Left lung (tissue), 10 donors: ENCODE results near the gene PTPRN2. TPM values are rescaled to one million over a fixed set of nuclear protein-coding genes. Genes with fewer than 3 reads are reported as not detected.

Source experiments
- ATAC-seq: fragments of 200-7000 bp; cut with Tn5 transposase; one replicate; pipeline ENCODE4 v1.9.1; 2020; ENCODE audit warnings: moderate library complexity
- DNase-seq, 4 donors: peaks; one replicate each; pipeline ENCODE4 v3.0.0-alpha.2; 2013 to 2020
- H3K27ac ChIP-seq, 2 donors: fragments of 200-600 bp; sonication (generic) in 1 of 2; one replicate each; pipeline versions ENCODE4 v1.5.0 to v1.8.0; 2020 to 2021
- H3K27me3 ChIP-seq, 2 donors: fragments of 200-600 bp; sonication (generic) in 1 of 2; one replicate each; pipeline versions ENCODE4 v1.5.0 to v1.8.0; 2020 to 2021
- H3K36me3 ChIP-seq, 2 donors: fragments of 200-600 bp; sonication (generic) in 1 of 2; one replicate each; pipeline versions ENCODE4 v1.5.0 to v1.8.0; 2020 to 2021
- H3K4me1 ChIP-seq, 2 donors: fragments of 200-600 bp; one replicate each; pipeline ENCODE4 v1.8.0; 2021
- H3K4me3 ChIP-seq, 2 donors: fragments of 200-600 bp; sonication (generic) in 1 of 2; one replicate each; pipeline versions ENCODE4 v1.5.0 to v1.8.0; 2020 to 2021; ENCODE audit warnings: mild to moderate bottlenecking in 1 of 2
- H3K9me3 ChIP-seq, 2 donors: fragments of 200-600 bp; sonication (generic) in 1 of 2; one replicate each; pipeline versions ENCODE4 v1.5.0 to v1.8.0; 2020 to 2021
- CTCF ChIP-seq, 2 donors: fragments of 200-600 bp; sonication (generic) in 1 of 2; IDR thresholded peaks; one replicate each; pipeline versions ENCODE4 v1.5.0 to v1.8.0; 2021; ENCODE audit warnings: antibody characterized with exemption in 2 of 2
- intact Hi-C, 2 donors: fragments of 100-400 bp; cut with DNase I; formaldehyde crosslinking; loops; one replicate each; pipeline versions ENCODE4 v1.11.2 to v1.14.2; 2022
- polyA plus RNA-seq, 6 donors: library from polyadenylated mRNA; unstranded; fragments of 120-200 nt; gene quantifications; one replicate each; pipeline ENCODE4 v1.2.1, GENCODE V29; 2013; ENCODE audit not compliant: insufficient read length in 6 of 6
- total RNA-seq, 2 donors: library from RNA; stranded (reverse); fragmentation: NEBNext Ultra II Directional; extraction: Animal tissue kit (Norgen Biotek cat#: 25700); gene quantifications; one replicate each; pipeline ENCODE4 v1.2.1, GENCODE V29; 2021
- donor health status: DM: no; HTN: yes; CAD: no.
- donor health status: DM: no; HTN: no; CAD: no.

The PTPRN2 gene
- total and polyA plus RNA-seq, 8 donors, result 4.0 to 7.8 (median 6.8) TPM

- no peaks in the 10 kb centered on the region for H3K9me3 ChIP-seq
- ATAC-seq (peak; percentile 69), DNase-seq (peak in 1 of 4 donors; percentile 55)
- TF ChIP-seq CTCF (IDR thresholded peaks at IDR 0.05), result no peak
- H3K4me1 ChIP-seq, result no peaks in the 10 kb centered on the region
- H3K4me3 ChIP-seq, result no peak overlapping the region
- H3K27me3 ChIP-seq, result peaks cover 0 to 37% of the 10 kb centered on the region in 2 donors
- no peak overlapping the region for H3K27ac ChIP-seq
- no peaks in the 10 kb centered on the region for H3K36me3 ChIP-seq
- intact Hi-C loops, result no loop called here
These were observed 91.8 kb downstream of the PTPRN2 start for GRCh38 chr7:158495786-158496185.

GRCh38 chr7:158495216-158495615, 92.4 kb downstream of the PTPRN2 start:
- ATAC-seq (no peak), DNase-seq (no peak)
- no peak overlapping the region for H3K27ac ChIP-seq
- intact Hi-C loops, result no loop called here
- H3K4me1 ChIP-seq, result no peaks in the 10 kb centered on the region
- H3K27me3 ChIP-seq, result peaks cover 0 to 43% of the 10 kb centered on the region in 2 donors
- no peak for TF ChIP-seq CTCF (IDR thresholded peaks at IDR 0.05)
- H3K36me3 ChIP-seq, result no peaks in the 10 kb centered on the region
- no peaks in the 10 kb centered on the region for H3K9me3 ChIP-seq
- no peak overlapping the region for H3K4me3 ChIP-seq

GRCh38 chr7:158494643-158495042, 93.0 kb downstream of the PTPRN2 start:
- Histone ChIP-seq H3K4me1 (no peaks in the 10 kb centered on the region), H3K4me3 (no peak overlapping the region), H3K27ac (no peak overlapping the region), H3K9me3 (no peaks in the 10 kb centered on the region), H3K27me3 (peaks cover 0 to 49% of the 10 kb centered on the region in 2 donors), H3K36me3 (no peaks in the 10 kb centered on the region)
- DNase-seq (no peak), ATAC-seq (no peak)
- intact Hi-C loops, result no loop called here
- no peak for TF ChIP-seq CTCF (IDR thresholded peaks at IDR 0.05)

- ATAC-seq (peak; percentile 45), DNase-seq (no peak)
- Histone ChIP-seq H3K27ac (no peak overlapping the region), H3K27me3 (peaks cover 0 to 53% of the 10 kb centered on the region in 2 donors), H3K36me3 (no peaks in the 10 kb centered on the region), H3K9me3 (no peaks in the 10 kb centered on the region), H3K4me3 (no peak overlapping the region), H3K4me1 (no peaks in the 10 kb centered on the region)
- TF ChIP-seq CTCF (IDR thresholded peaks at IDR 0.05), result no peak
- intact Hi-C loops, result no loop called here
These were observed 93.4 kb downstream of the PTPRN2 start for GRCh38 chr7:158494162-158494586.

GRCh38 chr7:158492367-158492764, 95.3 kb downstream of the PTPRN2 start:
- no peak for TF ChIP-seq CTCF (IDR thresholded peaks at IDR 0.05)
- Histone ChIP-seq H3K36me3 (no peaks in the 10 kb centered on the region), H3K27me3 (peaks cover 0 to 58% of the 10 kb centered on the region in 2 donors), H3K9me3 (no peaks in the 10 kb centered on the region), H3K4me1 (no peaks in the 10 kb centered on the region), H3K4me3 (no peak overlapping the region), H3K27ac (no peak overlapping the region)
- DNase-seq, result no peak
- intact Hi-C loops, result no loop called here
- ATAC-seq, result no peak
